ENCODE results near the gene ZNF157.

DNA sequence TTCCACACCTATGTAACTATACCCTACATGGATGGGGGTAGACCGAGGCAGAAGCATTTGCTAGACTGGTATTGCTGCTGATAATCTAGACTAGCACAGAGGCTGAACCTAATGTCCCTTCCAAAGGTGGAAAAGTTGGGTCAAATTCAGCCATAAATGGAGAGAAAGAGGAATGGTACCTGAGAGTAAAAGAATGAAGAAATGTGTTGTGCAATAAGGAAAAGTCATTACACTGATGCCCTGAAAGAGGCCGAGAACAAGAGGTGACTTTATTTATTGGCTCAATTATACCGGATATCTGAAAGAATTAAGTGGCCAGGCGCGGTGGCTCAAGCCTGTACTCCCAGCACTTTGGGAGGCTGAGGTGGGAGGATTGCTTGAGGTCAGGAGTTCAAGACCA lies 60.5 kb downstream of the ZNF157 start:
- no peak for TF ChIP-seq POLR2A (IDR thresholded peaks at IDR 0.05; ENCODE audit: low read length)
- no peak for TF ChIP-seq GATA1 (IDR thresholded peaks at IDR 0.05; ENCODE audit: low read depth, low read length)
